Measurements from ENCODE around the gene RAB11B.
A peak's percentile ranks its signal among the peaks of the same experiment; 100 is the strongest.

The RAB11B gene

GRCh38 chr19:8358948-8359347 is 31.2 kb upstream of the RAB11B start:
- Histone ChIP-seq H3K4me3 (ENCODE audit: low read length) (no peak overlapping the region), H3K9me3 (replicated peaks; ENCODE audit: low read length) (no peaks in the 10 kb centered on the region), H3K36me3 (ENCODE audit: insufficient read depth, low read length) (no peaks in the 10 kb centered on the region), H3K4me1 (ENCODE audit: control insufficient read depth, insufficient read depth, low read length) (peaks cover 53% of the 10 kb centered on the region), H3K27me3 (ENCODE audit: control insufficient read depth, insufficient read depth, low read length) (no peaks in the 10 kb centered on the region), H3K9ac (ENCODE audit: low read depth, low read length) (no peak overlapping the region), H3K4me2 (ENCODE audit: low read length) (no peak overlapping the region)

- Histone ChIP-seq H3K4me3 (ENCODE audit: low read length) (no peak overlapping the region), H3K4me1 (ENCODE audit: control insufficient read depth, insufficient read depth, low read length) (peaks cover 42% of the 10 kb centered on the region), H3K27me3 (ENCODE audit: control insufficient read depth, insufficient read depth, low read length) (no peaks in the 10 kb centered on the region), H3K9me3 (replicated peaks; ENCODE audit: low read length) (no peaks in the 10 kb centered on the region), H3K4me2 (ENCODE audit: low read length) (no peak overlapping the region), H3K9ac (ENCODE audit: low read depth, low read length) (no peak overlapping the region), H3K36me3 (ENCODE audit: insufficient read depth, low read length) (no peaks in the 10 kb centered on the region)
These were observed 30.0 kb upstream of the RAB11B start for GRCh38 chr19:8360196-8360595.

- Histone ChIP-seq H3K27me3 (ENCODE audit: control insufficient read depth, insufficient read depth, low read length) (no peaks in the 10 kb centered on the region), H3K36me3 (ENCODE audit: insufficient read depth, low read length) (peaks cover 7% of the 10 kb centered on the region), H3K4me2 (ENCODE audit: low read length) (peak overlapping the region; percentile 70), H3K4me1 (ENCODE audit: control insufficient read depth, insufficient read depth, low read length) (peaks cover 45% of the 10 kb centered on the region), H3K9me3 (replicated peaks; ENCODE audit: low read length) (no peaks in the 10 kb centered on the region), H3K9ac (ENCODE audit: low read depth, low read length) (peak overlapping the region; percentile 60), H3K4me3 (ENCODE audit: low read length) (peak overlapping the region; percentile 10)
These were observed 28.0 kb upstream of the RAB11B start for GRCh38 chr19:8361921-8362793.

GRCh38 chr19:8363803-8364771 is 26.1 kb upstream of the RAB11B start, which contains the start of gene ANGPTL4:
ANGPTL4 (plus strand) TSS chr19:8364155; CDS start chr19:8364322, 167 bp downstream.
- H3K27me3 ChIP-seq (ENCODE audit: control insufficient read depth, insufficient read depth, low read length), result no peaks in the 10 kb centered on the region
- peaks cover 55% of the 10 kb centered on the region for H3K4me1 ChIP-seq (ENCODE audit: control insufficient read depth, insufficient read depth, low read length)
- peak within 1 kb of the TSS; percentile 85 for H3K9ac ChIP-seq (ENCODE audit: low read depth, low read length)
- H3K36me3 ChIP-seq (ENCODE audit: insufficient read depth, low read length), result peaks cover 20% of the 10 kb centered on the region
- peak within 1 kb of the TSS; percentile 84 for H3K4me2 ChIP-seq (ENCODE audit: low read length)
- peak within 1 kb of the TSS; percentile 73 for H3K4me3 ChIP-seq (ENCODE audit: low read length)
- H3K9me3 ChIP-seq (replicated peaks; ENCODE audit: low read length), result no peaks in the 10 kb centered on the region

- no peaks in the 10 kb centered on the region for H3K27me3 ChIP-seq (ENCODE audit: control insufficient read depth, insufficient read depth, low read length)
- H3K9me3 ChIP-seq (replicated peaks; ENCODE audit: low read length), result no peaks in the 10 kb centered on the region
- no peak overlapping the region for H3K9ac ChIP-seq (ENCODE audit: low read depth, low read length)
- peaks cover 57% of the 10 kb centered on the region for H3K4me1 ChIP-seq (ENCODE audit: control insufficient read depth, insufficient read depth, low read length)
- H3K36me3 ChIP-seq (ENCODE audit: insufficient read depth, low read length), result peaks cover 27% of the 10 kb centered on the region
- H3K4me2 ChIP-seq (ENCODE audit: low read length), result peak overlapping the region; percentile 84
- peak overlapping the region; percentile 65 for H3K4me3 ChIP-seq (ENCODE audit: low read length)
These were observed 24.0 kb upstream of the RAB11B start for GRCh38 chr19:8366121-8366581.

- Histone ChIP-seq H3K27me3 (ENCODE audit: control insufficient read depth, insufficient read depth, low read length) (no peaks in the 10 kb centered on the region), H3K36me3 (ENCODE audit: insufficient read depth, low read length) (peaks cover 31% of the 10 kb centered on the region), H3K9me3 (replicated peaks; ENCODE audit: low read length) (no peaks in the 10 kb centered on the region), H3K4me2 (ENCODE audit: low read length) (peak overlapping the region; percentile 84), H3K4me3 (ENCODE audit: low read length) (peak overlapping the region; percentile 62), H3K9ac (ENCODE audit: low read depth, low read length) (peak overlapping the region; percentile 12), H3K4me1 (ENCODE audit: control insufficient read depth, insufficient read depth, low read length) (peaks cover 52% of the 10 kb centered on the region)
These were observed 23.2 kb upstream of the RAB11B start for GRCh38 chr19:8366961-8367326.

GRCh38 chr19:8367327-8368001 is 22.7 kb upstream of the RAB11B start:
- Histone ChIP-seq H3K9ac (ENCODE audit: low read depth, low read length) (peak overlapping the region; percentile 12), H3K4me1 (ENCODE audit: control insufficient read depth, insufficient read depth, low read length) (peaks cover 48% of the 10 kb centered on the region), H3K36me3 (ENCODE audit: insufficient read depth, low read length) (peaks cover 32% of the 10 kb centered on the region), H3K4me3 (ENCODE audit: low read length) (peak overlapping the region; percentile 62), H3K27me3 (ENCODE audit: control insufficient read depth, insufficient read depth, low read length) (no peaks in the 10 kb centered on the region), H3K4me2 (ENCODE audit: low read length) (peak overlapping the region; percentile 84), H3K9me3 (replicated peaks; ENCODE audit: low read length) (no peaks in the 10 kb centered on the region)

GRCh38 chr19:8370176-8371010 is 19.8 kb upstream of the RAB11B start:
- no peak overlapping the region for H3K4me3 ChIP-seq (ENCODE audit: low read length)

GRCh38 chr19:8371011-8371804 is 19.0 kb upstream of the RAB11B start:
- Histone ChIP-seq H3K4me2 (ENCODE audit: low read length) (no peak overlapping the region), H3K4me1 (ENCODE audit: control insufficient read depth, insufficient read depth, low read length) (peaks cover 35% of the 10 kb centered on the region), H3K36me3 (ENCODE audit: insufficient read depth, low read length) (peaks cover 52% of the 10 kb centered on the region), H3K4me3 (ENCODE audit: low read length) (no peak overlapping the region), H3K9ac (ENCODE audit: low read depth, low read length) (no peak overlapping the region), H3K27me3 (ENCODE audit: control insufficient read depth, insufficient read depth, low read length) (no peaks in the 10 kb centered on the region), H3K9me3 (replicated peaks; ENCODE audit: low read length) (no peaks in the 10 kb centered on the region)

More at GRCh38 chr19:8370176-8371010, 19.8 kb upstream of the RAB11B start:
- no peaks in the 10 kb centered on the region for H3K9me3 ChIP-seq (replicated peaks; ENCODE audit: low read length)
- H3K9ac ChIP-seq (ENCODE audit: low read depth, low read length), result no peak overlapping the region
- peaks cover 42% of the 10 kb centered on the region for H3K4me1 ChIP-seq (ENCODE audit: control insufficient read depth, insufficient read depth, low read length)
- H3K4me2 ChIP-seq (ENCODE audit: low read length), result no peak overlapping the region
- H3K36me3 ChIP-seq (ENCODE audit: insufficient read depth, low read length), result peaks cover 56% of the 10 kb centered on the region
- H3K27me3 ChIP-seq (ENCODE audit: control insufficient read depth, insufficient read depth, low read length), result no peaks in the 10 kb centered on the region
